GM18519 (cell line): ENCODE results near the gene TLNRD1.
A peak's percentile ranks its signal among the peaks of the same experiment; 100 is the strongest.

Experiments used
- ATAC-seq: cut with Tn5 transposase; IDR thresholded peaks from one replicate; pipeline ENCODE4 v1.9.1; 2021; ENCODE audit warnings: mild to moderate bottlenecking, moderate library complexity; ENCODE audit not compliant: unreplicated experiment, low FRiP score

The TLNRD1 gene

DNA sequence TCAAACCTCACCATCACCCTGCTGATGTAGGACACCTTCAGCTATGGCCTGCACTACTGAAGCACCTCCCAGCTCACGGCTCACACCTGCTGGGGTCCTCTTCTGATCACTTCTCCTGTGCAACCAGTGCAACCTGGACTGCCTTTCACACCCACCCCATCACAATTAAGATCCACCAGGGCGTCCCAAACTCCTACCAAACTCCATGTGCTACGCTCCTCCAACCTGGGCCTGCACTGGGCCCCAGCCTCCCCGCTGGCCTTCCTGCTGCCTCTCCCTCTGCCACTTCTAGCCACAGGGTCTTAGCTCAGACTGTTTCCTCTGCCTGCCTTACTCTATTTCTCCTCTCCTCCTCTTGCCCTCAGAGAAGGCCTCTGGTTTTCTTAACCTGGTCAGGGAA lies 23.9 kb upstream of the TLNRD1 start:
- ATAC-seq = no peak

DNA sequence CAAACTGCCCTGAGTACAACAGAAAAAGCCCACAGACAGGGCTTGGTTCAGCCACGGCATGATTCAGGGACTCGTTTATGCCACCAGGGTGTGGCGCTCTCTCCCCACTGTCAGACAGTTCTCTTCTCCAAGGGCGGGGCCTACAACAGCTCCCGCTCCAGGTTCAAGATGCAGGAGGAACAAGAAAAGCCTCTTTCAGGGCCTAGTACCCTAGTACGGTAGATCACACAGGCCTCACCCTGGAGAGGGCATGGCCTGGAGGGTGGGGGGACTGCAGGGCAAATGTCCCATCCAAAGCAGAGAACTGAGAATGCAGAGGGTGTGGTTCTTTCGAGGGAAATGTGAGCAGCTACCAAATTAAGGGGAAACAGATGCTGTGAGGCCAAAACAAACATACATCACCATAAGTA lies 23.1 kb upstream of the TLNRD1 start:
- no peak for ATAC-seq

DNA sequence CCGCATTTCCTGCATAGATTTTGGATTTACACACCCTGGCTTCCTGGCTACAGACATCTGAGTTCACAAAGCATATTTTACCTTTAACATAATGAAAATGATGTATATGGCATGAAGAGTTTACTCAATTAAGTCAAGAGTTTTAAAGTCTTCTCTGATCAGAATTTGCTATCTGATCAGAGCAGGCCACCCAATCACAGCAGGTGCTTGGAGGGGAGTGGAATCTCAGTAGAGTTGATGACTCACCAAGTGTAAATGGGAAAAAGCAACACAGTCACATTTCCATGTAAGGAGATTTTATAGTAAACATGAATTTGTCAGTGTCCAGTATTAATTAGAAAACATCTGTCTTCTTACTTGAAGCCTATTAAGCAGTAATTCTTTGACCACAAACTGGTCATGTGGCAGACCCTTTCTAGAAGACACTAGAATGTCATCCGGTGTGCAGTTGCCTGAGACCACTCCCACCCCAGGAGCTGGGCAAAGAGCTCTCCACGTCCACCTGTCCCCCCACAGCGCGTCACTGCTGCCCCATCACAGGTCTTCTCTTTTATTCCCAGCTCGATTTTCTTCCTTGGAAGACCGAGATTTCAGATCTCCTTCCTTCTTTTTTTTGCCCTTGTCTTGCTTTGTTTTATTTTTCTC lies 21.9 kb upstream of the TLNRD1 start:
- ATAC-seq = no peak

GRCh38 chr15:80979538-80980200 lies 21.1 kb upstream of the TLNRD1 start:
- ATAC-seq = no peak

DNA sequence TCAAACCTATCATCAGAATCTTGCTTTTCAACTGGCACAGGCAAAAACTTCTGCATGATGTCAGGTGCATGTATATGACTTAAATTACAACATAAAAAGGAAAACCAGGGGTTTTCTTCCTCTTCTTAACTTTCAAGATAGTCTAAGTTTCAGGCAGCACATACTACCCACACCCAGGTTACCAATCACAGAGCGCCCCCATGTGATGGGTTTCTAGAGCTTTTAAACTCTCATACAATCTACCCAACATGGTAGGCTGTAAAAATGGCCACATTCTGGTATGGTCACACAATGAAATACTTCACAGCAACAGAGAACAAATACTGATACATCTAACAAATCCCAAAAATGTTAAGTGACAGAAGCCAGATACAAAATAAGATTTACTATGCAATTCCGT lies 18.5 kb upstream of the TLNRD1 start:
- ATAC-seq = no peak

DNA sequence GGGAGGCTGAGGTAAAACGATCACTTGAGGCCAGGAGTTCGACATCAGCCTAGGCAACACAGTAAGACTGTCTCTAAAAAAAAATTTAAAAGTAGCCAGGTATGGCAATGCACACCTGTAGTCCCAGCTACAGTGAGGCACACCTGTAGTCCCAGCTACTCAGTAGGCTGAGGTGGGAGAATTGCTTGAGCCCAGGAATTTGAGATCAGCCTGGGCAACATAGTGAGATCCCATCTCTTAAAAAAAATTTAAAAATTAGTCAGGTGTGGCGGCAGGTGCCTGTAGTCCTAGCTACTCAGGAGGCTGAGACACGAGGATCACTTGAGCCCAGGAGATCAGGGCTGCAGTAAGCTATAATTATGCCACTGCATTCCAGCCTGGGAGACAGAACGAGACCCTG lies 17.9 kb upstream of the TLNRD1 start:
- ATAC-seq = no peak

GRCh38 chr15:80984856-80985255 lies 15.9 kb upstream of the TLNRD1 start:
- ATAC-seq = no peak

GRCh38 chr15:80985981-80986380 lies 14.7 kb upstream of the TLNRD1 start:
- no peak for ATAC-seq

DNA sequence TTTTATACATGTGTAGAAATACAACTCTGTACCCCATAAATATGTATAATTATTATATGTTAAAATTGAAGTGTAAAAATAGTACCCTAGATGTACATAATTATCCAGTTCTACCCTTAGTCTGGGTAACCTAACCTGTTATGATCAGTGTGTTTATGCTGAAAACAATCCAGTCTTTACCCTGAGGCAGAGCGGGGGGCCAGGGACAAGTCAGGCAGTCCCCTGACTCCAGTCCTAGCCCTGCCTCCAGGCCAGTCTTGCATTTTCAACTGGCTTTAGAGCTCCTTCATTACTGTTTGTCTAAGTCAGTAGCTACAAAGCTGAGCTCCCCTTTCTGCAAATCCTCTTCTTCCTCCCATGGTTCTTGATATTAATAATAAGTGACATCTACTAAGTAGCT lies 14.2 kb upstream of the TLNRD1 start:
- ATAC-seq = no peak

- ATAC-seq = no peak
Observed at GRCh38 chr15:80988148-80988796, 12.5 kb upstream of the TLNRD1 start.

- ATAC-seq = no peak
Observed at GRCh38 chr15:80989081-80989517, 11.6 kb upstream of the TLNRD1 start.

GRCh38 chr15:80989518-80990478 lies 10.9 kb upstream of the TLNRD1 start, which contains the start of gene MESD:
TSS of gene MESD (minus strand) at chr15:80989819. CDS start at chr15:80989791, 28 bp downstream.
- peak; percentile 86 for ATAC-seq

DNA sequence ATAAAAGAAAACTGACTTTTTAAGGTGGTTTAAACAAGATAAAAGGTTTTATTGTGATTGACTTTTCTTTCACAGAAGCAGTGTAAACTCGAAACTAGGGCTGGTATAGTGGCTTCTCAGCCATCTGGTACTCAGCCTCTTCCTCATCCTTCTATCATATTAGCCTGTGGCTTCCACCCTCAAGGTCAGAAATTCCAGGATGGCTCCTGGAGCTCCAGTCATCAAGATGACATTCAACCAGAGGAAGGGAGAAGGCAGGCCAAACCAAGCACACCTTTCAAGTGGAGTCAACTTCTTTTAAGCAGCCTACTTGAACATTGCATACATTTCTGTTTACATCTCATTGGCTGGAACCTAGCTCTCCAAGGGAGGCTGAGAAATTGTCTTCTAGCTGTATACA lies 9.8 kb upstream of the TLNRD1 start:
- no peak for ATAC-seq

DNA sequence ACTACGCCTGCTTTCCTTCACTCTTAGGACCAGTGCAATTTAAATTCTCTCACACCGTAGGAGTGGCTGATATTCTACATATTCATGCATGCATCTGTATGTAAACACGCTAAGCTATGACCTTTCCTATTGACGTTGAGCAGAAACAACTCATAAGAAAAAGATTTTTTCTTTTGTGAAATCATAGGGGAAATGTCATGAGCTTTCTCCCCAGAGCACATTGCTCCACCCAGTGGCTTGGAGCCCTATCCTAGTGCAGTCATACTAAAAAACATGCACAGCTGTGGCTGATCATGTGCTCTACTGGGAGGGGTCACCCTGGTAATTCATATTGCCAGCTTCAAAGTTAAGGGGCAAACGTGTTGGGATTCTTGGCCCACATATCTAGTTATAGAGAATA lies 9.3 kb upstream of the TLNRD1 start:
- no peak for ATAC-seq

DNA sequence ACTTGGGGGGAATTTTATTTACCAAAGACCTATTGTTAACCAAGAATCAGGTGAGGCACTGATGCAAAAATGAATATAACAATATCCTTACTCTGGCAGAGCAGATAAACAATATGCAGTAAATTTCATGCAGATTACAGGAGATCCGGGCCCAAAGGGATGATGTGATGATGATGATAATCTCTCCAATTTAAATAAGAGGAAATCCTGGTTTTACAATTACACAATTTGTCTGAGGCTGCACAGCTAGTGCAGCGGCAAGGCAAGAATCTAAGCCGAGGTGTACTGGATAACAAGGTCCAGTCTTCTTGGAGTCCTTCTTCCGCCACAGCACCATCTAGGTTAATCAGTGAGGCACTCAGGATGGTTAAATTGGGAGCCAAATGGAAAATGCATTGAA lies 8.7 kb upstream of the TLNRD1 start:
- no peak for ATAC-seq

GRCh38 chr15:80992441-80992840 lies 8.3 kb upstream of the TLNRD1 start:
- no peak for ATAC-seq

GRCh38 chr15:80996247-80996646 lies 4.5 kb upstream of the TLNRD1 start:
- ATAC-seq = no peak

GRCh38 chr15:80997692-80998091 lies 3.0 kb upstream of the TLNRD1 start:
- no peak for ATAC-seq

- no peak for ATAC-seq
Observed at GRCh38 chr15:80998251-80998650, 2.5 kb upstream of the TLNRD1 start.

DNA sequence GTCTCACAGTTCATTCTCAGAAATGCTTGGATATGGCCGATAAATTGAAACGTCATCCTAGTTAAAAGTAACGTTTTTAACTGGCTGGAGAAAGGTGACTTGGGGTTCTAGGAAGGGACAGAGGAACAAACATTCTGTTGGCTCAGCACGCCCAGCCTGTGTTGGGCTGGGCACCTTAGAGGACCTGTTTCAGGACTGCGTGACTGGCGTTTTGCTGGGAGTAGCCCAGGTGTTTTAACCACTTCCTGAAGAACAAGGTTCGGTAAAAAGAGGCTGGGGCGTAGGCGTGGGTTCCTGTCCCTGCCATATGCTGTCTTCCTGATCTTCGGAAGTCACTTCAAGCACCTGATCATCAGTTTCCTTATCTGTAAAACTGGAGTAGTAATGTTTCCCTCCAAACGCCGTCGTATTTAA lies 1.1 kb upstream of the TLNRD1 start:
- no peak for ATAC-seq
